NOMO-1 treated with dmso at 0.1 percent for 144 hours (cell line): ENCODE data around the gene MASP1.
"Not testable (repeated sequence)": the region's sequence is repeated elsewhere in the genome, so short reads cannot be mapped to it uniquely, and the experiment has no call there.

Source experiments
- DNase-seq: peaks from one replicate; lab custom pipeline; 2025; ENCODE audit not compliant: unreplicated experiment; lab: John Stamatoyannopoulos, UW

Gene MASP1

GRCh38 chr3:187230011-187230410 lies 61.5 kb downstream of the MASP1 start:
- DNase-seq: no peak

GRCh38 chr3:187228740-187229139 lies 62.8 kb downstream of the MASP1 start:
- no peak for DNase-seq

DNA sequence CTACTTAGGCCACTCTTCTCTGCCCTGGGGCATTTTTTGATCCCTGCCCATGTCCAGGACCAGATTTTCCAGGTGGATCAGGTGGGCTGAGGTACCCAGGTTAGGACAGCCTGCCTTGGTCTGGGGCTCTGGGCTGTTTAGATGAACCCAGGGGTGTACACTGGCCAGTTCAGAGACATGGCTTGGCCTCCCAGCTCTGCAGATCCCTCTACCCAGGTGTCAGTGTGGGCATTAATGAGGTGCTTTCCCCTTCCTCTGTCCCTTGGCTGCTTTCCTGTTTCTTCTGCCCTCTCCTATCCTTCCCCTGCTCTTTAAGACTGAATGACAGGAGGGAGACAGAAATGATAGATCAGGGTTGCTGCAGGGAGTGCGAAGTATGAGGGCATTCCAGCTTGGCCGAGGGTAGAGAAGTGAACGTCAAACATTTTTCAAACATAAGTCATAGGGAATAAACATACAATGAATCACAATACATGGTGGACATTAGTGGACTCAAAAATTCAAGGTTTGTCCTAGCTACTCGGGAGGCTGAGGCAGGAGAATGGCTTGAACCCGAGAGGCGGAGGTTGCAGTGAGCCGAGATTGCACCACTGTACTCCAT lies 63.8 kb downstream of the MASP1 start:
- DNase-seq: no peak

GRCh38 chr3:187223799-187224198 lies 67.7 kb downstream of the MASP1 start:
- DNase-seq: no peak

GRCh38 chr3:187222801-187223200 lies 68.7 kb downstream of the MASP1 start:
- no peak for DNase-seq

DNA sequence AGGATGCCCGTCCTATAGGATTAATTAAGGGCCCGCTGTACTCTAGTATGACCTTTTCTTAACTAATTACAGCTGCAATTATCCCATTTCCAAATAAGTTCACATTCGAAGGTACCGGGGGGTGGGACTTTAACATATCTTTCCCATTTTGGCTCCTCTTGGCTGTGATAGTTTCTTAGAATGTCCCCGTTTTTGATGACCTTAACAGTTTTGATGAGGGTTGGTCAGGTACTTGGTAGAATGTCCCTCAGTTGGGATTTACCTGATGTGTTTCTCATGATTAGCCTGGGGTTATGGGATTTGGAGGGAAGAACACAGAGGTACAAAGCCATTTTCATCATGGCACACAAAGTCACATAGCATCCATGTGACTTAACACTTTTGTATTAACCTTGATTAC lies 76.1 kb downstream of the MASP1 start:
- DNase-seq: no peak

DNA sequence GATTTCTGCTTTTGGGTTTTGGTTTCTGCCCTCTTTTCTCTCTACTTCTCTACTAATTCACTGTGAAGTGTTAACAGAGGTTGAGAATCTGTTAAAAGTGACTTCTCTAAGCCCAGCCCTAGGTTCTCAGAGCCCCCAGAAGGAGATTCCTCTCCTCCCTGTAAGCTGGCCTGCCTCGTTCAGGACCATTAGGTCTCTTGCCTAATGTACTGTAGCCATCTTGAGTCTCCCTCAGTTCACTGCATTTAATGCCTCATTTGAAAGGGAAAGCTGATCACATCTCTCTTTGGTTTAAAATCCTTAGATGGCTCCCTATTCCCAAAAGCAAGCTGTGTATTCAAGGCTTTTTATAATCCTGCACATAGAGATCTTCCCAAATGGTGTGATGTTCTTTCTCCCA lies 77.9 kb downstream of the MASP1 start:
- DNase-seq: no peak

DNA sequence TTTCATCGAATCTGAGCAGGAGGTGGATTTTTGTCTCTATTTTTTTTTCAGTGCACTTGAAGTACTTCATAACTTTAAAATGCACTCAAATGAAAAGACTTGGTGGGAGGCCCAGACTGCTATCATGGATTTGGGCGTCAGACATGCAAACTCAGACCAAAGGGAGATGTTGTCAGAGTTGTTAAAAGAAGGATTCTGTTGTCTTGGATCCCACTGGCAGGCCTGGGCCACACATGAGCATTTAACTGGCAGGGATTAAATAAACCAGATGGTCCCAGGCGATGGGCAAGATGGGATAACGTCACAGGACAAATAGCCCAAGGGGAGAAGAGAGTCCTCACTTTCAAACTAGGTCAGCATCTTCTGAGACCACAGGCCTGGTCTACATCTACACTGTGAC lies 78.8 kb downstream of the MASP1 start:
- DNase-seq: no peak

DNA sequence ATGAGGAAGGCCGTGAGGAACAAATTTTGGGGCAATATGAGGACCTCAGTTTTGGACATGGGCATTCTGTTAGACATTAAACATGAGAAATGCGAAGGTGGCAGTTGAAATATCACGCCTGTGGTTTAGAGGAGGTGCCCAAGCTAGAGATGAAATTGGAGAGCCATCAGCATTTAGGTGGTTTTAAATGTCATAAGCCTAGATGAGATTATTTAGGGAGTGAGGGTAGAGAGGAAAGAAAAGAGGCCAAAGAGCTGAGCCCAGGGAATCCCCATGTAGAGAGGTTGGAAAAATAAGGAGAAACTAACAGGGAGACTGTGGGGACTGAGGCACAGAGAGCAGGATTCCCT lies 79.4 kb downstream of the MASP1 start:
- no peak for DNase-seq

DNA sequence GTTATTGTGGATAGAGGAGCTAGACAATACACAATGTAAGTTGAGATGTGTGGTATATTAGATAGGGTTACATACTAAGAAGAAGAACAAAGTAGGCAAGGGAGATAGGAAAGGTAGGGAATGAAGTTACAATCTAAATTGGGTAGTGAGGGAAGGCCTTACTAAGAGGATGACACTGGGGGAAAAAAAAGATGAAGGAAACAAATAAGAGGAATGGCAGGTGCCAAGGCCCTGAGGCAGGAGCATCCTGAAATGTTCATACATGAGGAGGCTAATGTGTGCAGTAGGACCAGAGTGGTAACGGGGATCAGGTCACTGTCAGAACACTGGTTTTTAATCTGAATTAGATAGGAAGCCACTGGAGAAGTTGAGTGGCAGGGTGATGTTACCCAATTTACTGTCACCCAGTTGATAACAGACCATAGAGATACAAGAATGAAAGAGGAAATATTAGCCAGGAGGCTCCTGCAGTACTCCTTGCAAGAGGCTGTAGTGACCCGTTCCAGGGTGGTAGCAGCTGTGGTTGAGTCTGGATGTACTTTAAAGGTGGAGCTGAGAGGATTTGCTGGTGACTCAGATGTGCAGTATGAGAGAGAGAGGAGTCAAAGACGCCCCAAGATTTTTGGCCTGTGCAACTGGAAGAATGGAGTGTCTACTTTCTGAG lies 79.9 kb downstream of the MASP1 start:
- DNase-seq: no peak

- no peak for DNase-seq
Measured at GRCh38 chr3:187210545-187211327, 80.8 kb downstream of the MASP1 start.

DNA sequence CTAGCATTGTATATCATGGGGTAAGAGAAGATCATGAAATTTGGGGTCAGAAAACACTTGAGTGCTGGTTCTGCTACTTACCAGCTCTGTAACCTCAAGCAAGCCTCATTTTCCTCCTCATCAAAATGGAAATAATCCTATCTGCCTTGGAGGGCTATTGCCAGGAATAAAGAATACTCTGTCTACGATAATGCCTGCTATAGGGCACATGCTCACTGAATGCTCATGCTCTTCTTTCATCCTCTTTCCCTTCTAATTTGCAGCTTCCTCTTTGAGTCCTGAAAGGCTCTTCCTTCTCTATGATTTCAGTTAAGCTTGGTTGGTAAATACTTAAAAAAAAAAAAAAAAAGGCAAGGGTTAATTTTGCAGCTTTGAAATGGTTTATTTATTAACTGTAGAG lies 81.4 kb downstream of the MASP1 start:
- DNase-seq: no peak

DNA sequence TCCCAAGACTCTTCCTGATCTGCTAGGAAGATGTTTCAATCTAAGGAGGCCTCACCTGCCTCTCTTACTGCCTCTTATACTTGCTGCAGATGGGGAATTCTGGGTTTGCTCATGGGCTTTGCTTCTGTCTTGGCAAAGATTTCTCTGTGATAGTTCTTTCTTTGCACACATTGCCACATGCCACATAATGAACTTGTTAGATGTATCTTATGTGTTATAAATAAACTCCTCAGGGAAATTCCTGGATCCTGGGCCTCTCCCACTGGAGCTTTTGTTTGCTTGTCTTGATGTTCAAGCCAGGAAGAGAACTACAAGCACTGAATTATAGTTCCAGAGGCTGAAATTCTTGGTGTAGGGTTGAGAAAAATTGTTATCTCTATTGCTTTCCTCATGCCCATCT lies 82.0 kb downstream of the MASP1 start:
- DNase-seq: no peak

DNA sequence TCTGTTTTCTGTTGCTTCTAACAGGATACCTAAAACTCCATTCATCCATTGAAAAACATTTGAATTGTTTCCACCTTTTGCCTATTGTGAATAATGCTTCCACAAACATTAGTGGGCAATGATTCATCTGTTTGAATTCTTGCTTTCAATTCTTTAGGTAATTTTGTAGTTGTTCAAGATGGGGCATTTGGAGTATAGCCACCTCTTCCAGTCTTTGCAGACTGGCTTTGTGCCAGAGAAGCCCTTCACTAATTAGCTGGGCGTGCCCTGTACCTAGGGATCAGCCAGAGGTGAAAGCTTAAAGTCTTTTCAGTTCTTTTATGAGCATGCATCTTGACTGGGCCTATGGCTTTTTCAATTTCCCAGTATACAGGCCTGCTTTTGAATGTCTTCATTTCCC lies 83.4 kb downstream of the MASP1 start:
- no peak for DNase-seq

DNA sequence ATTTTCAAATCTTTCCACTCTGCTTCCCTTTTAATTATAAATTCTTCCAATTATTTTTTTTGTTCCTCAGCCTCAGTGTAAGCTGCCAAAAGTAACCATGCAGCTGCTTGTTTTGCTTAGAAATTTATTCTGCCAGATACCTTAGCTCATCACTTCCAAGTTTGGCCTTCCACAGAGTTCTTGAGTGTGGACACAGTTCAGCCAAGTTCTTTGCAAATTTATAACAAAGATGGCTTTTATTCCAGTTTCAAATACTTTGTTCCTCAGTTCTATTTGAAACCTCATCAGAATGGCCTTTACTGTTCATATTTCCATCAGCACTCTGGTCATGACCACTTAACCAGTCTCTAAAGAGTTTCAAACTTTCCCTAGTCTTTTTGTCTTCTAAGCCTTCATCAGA lies 83.9 kb downstream of the MASP1 start:
- no peak for DNase-seq

- DNase-seq: no peak
Measured at GRCh38 chr3:187207062-187207461, 84.5 kb downstream of the MASP1 start.

DNA sequence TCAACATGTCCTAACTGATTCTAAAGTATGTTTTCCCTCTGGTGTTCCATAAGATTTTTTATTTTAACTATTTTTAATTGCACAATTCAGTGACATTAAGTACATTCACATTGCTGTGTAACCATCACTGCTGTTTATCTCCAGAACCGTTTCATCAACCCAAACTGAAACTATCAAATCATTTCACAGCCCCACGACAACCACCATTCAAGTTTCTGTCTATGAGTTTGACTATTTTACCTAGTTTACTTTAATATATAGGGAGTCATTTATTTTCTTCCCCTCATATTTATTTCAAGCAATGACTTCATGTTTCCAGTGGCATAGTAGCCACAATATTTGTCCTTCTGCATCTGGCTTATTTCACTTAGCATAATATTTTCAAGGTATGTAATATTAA lies 85.9 kb downstream of the MASP1 start:
- no peak for DNase-seq

DNA sequence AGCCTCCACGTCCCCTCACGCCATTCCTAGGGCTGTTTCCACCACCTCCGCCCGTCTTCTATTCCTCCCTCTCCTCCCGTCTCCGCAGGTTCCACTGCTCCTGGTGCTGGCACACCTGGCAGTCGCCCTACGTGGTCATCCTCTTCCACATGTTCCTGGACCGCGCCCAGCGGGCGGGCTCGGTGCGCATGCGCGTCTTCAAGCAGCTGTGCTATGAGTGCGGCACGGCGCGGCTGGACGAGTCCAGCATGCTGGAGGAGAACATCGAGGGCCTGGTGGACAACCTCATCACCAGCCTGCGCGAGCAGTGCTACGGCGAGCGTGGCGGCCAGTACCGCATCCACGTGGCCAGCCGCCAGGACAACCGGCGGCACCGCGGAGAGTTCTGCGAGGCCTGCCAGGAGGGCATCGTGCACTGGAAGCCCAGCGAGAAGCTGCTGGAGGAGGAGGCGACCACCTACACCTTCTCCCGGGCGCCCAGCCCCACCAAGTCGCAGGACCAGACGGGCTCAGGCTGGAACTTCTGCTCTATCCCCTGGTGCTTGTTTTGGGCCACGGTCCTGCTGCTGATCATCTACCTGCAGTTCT lies 92.0 kb downstream of the MASP1 start:
- not testable (repeated sequence) for DNase-seq

GRCh38 chr3:187198490-187198889 lies 93.0 kb downstream of the MASP1 start:
- DNase-seq: no peak

DNA sequence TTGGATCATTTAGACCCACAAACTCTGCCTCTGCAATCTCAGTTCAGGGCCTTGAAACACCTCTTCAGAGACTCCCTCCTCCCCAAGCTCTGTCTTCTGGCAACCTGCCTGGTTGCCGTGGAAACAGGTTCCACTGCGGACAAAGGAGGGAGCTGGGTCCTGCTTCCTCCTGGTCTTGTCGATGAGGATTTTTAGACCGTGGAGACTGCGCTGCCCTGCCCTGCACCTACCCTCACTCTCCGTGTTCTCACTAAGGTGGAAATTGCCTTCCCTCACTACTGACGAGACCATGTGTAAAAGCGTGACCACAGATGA lies 94.2 kb downstream of the MASP1 start, which contains the start of gene RTP1:
RTP1 (plus strand) TSS at position 152 of the 315 bp plus-strand sequence; CDS start at position 182, 30 bp downstream.
- no peak for DNase-seq

GRCh38 chr3:187196573-187197334 lies 94.8 kb downstream of the MASP1 start:
- DNase-seq: no peak
